H1 (cell line): ENCODE measurements around the gene WIPF1. TPM values are rescaled to one million over a fixed set of nuclear protein-coding genes. Genes with fewer than 3 reads are reported as not detected.

Source experiments
- ATF3 ChIP-seq: IDR thresholded peaks from 2 replicates; pipeline ENCODE4 v1.6.1; 2011; ENCODE audit warnings: low read depth, mild to moderate bottlenecking, low read length; ENCODE audit not compliant: insufficient read depth
- BRCA1 ChIP-seq: IDR thresholded peaks from 2 replicates; pipeline ENCODE4 v1.6.1; 2012; ENCODE audit warnings: low read depth, low read length, improper control_type of control experiment
- FOSL1 ChIP-seq: IDR thresholded peaks from 2 replicates; pipeline ENCODE4 v1.6.1; 2011; ENCODE audit warnings: mild to moderate bottlenecking, low read depth, low read length, moderate library complexity; ENCODE audit not compliant: insufficient read depth
- SIX5 ChIP-seq: IDR thresholded peaks from 2 replicates; pipeline ENCODE4 v1.6.1; 2011; ENCODE audit warnings: mild to moderate bottlenecking, low read depth, low read length
- polyA plus RNA-seq, 7 experiments: library from polyadenylated mRNA; depleted of rRNA in 3 of 7; stranded (reverse) in 5 of 7; unstranded in 2 of 7; fragments of >200 nt in 5 of 7; fragments of 200-250 nt in 2 of 7; gene quantifications; 1 replicate in 5 of 7; 2 replicates in 1 of 7; 4 replicates in 1 of 7; pipeline versions ENCODE4 v1.2.1 to v1.2.3, GENCODE V29; 2011 to 2013; ENCODE audit warnings: missing spikeins in 2 of 7, mixed read lengths in 2 of 7
- total RNA-seq: library from RNA; stranded (reverse); fragmentation: NEBNext Ultra II Directional; extraction: Animal tissue kit (Norgen Biotek cat#: 25700); gene quantifications from 2 replicates; pipeline ENCODE4 v1.2.1, GENCODE V29; 2021
- TF ChIP-seq, protein P1 (sequence below): fragments of 300-600 bp; sonication (generic); IDR thresholded peaks from 2 replicates; pipeline ENCODE4 v1.7.1; 2012; ENCODE audit warnings: low read length, moderate library complexity, mild to moderate bottlenecking, inconsistent platforms; ENCODE audit not compliant: insufficient replicate concordance
- TF ChIP-seq, protein P2 (sequence below), 3 experiments: IDR thresholded peaks; 1 replicate in 2 of 3; 2 replicates in 1 of 3; pipeline versions ENCODE4 v1.5.1 to v1.6.1; 2011; ENCODE audit warnings: low read length in 3 of 3, mild to moderate bottlenecking in 3 of 3, inconsistent platforms in 2 of 3, low read depth in 1 of 3, moderate library complexity in 1 of 3; ENCODE audit not compliant: insufficient read depth in 1 of 3; ENCODE audit errors: control extremely low read depth in 1 of 3

WIPF1 gene
- total and polyA plus RNA-seq, 2 of the 8 experiments (the other 6 are each of a cell fraction or from before 2014, with no cell fraction given): 4.7 to 5.2 TPM

DNA sequence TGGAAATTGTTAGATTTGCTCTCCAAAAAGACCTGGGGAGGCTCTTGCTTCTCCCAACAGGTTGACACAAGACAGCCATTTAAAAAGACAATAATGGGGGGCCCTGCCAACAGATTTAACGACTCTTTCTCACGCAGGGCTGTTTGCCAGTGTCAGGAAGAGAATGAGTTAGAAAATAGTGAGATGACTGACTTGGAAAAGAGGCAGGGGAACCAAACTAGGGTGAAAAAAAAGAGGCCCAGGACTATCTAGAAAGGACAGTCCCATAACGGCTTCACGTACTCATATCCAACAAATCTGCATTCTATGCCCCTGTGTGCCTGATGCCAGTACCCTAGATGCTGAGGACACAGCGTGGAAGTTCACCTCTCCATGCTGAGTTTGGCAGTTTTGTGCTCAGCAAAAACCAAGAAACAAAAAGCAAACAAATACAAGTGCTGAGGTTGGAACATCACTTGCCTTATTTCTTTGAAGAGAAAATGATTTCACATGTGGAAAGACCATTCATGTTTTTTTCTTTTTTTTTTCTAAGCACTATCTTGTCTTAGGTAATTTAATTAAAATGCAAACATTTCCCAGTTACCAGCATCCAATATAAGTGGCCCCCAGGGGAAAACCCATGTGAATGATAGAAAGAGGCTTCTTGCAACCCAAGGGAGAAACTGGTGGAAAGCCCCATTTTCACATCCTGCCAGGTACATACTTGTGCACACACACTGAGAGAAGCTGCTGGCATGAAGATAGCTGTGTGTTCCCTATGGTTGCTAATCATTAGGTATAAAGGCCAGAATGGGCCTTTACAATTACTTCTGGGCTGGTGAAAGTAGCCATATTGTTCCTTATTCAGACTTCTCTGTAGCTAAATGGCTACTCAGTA is 10.6 kb upstream of the WIPF1 start (continued):
- TF ChIP-seq, protein P1, sequence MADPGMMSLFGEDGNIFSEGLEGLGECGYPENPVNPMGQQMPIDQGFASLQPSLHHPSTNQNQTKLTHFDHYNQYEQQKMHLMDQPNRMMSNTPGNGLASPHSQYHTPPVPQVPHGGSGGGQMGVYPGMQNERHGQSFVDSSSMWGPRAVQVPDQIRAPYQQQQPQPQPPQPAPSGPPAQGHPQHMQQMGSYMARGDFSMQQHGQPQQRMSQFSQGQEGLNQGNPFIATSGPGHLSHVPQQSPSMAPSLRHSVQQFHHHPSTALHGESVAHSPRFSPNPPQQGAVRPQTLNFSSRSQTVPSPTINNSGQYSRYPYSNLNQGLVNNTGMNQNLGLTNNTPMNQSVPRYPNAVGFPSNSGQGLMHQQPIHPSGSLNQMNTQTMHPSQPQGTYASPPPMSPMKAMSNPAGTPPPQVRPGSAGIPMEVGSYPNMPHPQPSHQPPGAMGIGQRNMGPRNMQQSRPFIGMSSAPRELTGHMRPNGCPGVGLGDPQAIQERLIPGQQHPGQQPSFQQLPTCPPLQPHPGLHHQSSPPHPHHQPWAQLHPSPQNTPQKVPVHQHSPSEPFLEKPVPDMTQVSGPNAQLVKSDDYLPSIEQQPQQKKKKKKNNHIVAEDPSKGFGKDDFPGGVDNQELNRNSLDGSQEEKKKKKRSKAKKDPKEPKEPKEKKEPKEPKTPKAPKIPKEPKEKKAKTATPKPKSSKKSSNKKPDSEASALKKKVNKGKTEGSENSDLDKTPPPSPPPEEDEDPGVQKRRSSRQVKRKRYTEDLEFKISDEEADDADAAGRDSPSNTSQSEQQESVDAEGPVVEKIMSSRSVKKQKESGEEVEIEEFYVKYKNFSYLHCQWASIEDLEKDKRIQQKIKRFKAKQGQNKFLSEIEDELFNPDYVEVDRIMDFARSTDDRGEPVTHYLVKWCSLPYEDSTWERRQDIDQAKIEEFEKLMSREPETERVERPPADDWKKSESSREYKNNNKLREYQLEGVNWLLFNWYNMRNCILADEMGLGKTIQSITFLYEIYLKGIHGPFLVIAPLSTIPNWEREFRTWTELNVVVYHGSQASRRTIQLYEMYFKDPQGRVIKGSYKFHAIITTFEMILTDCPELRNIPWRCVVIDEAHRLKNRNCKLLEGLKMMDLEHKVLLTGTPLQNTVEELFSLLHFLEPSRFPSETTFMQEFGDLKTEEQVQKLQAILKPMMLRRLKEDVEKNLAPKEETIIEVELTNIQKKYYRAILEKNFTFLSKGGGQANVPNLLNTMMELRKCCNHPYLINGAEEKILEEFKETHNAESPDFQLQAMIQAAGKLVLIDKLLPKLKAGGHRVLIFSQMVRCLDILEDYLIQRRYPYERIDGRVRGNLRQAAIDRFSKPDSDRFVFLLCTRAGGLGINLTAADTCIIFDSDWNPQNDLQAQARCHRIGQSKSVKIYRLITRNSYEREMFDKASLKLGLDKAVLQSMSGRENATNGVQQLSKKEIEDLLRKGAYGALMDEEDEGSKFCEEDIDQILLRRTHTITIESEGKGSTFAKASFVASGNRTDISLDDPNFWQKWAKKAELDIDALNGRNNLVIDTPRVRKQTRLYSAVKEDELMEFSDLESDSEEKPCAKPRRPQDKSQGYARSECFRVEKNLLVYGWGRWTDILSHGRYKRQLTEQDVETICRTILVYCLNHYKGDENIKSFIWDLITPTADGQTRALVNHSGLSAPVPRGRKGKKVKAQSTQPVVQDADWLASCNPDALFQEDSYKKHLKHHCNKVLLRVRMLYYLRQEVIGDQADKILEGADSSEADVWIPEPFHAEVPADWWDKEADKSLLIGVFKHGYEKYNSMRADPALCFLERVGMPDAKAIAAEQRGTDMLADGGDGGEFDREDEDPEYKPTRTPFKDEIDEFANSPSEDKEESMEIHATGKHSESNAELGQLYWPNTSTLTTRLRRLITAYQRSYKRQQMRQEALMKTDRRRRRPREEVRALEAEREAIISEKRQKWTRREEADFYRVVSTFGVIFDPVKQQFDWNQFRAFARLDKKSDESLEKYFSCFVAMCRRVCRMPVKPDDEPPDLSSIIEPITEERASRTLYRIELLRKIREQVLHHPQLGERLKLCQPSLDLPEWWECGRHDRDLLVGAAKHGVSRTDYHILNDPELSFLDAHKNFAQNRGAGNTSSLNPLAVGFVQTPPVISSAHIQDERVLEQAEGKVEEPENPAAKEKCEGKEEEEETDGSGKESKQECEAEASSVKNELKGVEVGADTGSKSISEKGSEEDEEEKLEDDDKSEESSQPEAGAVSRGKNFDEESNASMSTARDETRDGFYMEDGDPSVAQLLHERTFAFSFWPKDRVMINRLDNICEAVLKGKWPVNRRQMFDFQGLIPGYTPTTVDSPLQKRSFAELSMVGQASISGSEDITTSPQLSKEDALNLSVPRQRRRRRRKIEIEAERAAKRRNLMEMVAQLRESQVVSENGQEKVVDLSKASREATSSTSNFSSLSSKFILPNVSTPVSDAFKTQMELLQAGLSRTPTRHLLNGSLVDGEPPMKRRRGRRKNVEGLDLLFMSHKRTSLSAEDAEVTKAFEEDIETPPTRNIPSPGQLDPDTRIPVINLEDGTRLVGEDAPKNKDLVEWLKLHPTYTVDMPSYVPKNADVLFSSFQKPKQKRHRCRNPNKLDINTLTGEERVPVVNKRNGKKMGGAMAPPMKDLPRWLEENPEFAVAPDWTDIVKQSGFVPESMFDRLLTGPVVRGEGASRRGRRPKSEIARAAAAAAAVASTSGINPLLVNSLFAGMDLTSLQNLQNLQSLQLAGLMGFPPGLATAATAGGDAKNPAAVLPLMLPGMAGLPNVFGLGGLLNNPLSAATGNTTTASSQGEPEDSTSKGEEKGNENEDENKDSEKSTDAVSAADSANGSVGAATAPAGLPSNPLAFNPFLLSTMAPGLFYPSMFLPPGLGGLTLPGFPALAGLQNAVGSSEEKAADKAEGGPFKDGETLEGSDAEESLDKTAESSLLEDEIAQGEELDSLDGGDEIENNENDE: no peak
- TF ChIP-seq, protein P2, sequence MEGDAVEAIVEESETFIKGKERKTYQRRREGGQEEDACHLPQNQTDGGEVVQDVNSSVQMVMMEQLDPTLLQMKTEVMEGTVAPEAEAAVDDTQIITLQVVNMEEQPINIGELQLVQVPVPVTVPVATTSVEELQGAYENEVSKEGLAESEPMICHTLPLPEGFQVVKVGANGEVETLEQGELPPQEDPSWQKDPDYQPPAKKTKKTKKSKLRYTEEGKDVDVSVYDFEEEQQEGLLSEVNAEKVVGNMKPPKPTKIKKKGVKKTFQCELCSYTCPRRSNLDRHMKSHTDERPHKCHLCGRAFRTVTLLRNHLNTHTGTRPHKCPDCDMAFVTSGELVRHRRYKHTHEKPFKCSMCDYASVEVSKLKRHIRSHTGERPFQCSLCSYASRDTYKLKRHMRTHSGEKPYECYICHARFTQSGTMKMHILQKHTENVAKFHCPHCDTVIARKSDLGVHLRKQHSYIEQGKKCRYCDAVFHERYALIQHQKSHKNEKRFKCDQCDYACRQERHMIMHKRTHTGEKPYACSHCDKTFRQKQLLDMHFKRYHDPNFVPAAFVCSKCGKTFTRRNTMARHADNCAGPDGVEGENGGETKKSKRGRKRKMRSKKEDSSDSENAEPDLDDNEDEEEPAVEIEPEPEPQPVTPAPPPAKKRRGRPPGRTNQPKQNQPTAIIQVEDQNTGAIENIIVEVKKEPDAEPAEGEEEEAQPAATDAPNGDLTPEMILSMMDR (IDR thresholded peaks at IDR 0.05; ENCODE audit: control extremely low read depth in 1 of 3, insufficient read depth in 1 of 3, low read depth in 1 of 3, low read length in 3 of 3): no peak
- TF ChIP-seq FOSL1: no peak
- TF ChIP-seq SIX5: no peak
- no peak for TF ChIP-seq BRCA1
- TF ChIP-seq ATF3: no peak
